CD4-positive, alpha-beta T cell (primary cell): ENCODE results near the gene GLCCI1. TPM values are rescaled to one million over a fixed set of nuclear protein-coding genes. Genes with fewer than 3 reads are reported as not detected.

Experiments used
- ATAC-seq: fragments of 200-7000 bp; cut with Tn5 transposase; one replicate; pipeline ENCODE4 v1.10.0; 2022; ENCODE audit warnings: mild to moderate bottlenecking; ENCODE audit not compliant: poor library complexity
- CTCF ChIA-PET: fragments of 350-600 bp; sonication (Branson Sonifier 250); formaldehyde crosslinking; loops from one replicate; lab custom pipeline; 2021; ENCODE audit warnings: antibody characterized with exemption, inconsistent platforms; lab: Charles Lee
- POLR2A ChIA-PET: fragments of 350-600 bp; sonication (Branson Sonifier 250); formaldehyde crosslinking; loops from one replicate; lab custom pipeline; 2021; ENCODE audit warnings: antibody characterized with exemption, inconsistent platforms; lab: Charles Lee
- DNase-seq, 14 experiments: peaks; one replicate each; pipeline ENCODE4 v3.0.0-alpha.2; 2013 to 2020; ENCODE audit warnings: mixed read lengths in 2 of 14
- H3K27ac ChIP-seq, 2 donors: one replicate each; pipeline versions ENCODE4 v1.5.1 to v1.7.0; 2013; ENCODE audit warnings: low read length in 2 of 2, low read depth in 1 of 2, mild to moderate bottlenecking in 1 of 2
- H3K27me3 ChIP-seq, 2 experiments: 1 replicate in 1 of 2; 2 replicates in 1 of 2; pipeline versions ENCODE4 v1.6.1 to v1.7.0; 2013; ENCODE audit warnings: low read length in 2 of 2, control low read depth in 1 of 2, mild to moderate bottlenecking in 1 of 2, moderate library complexity in 1 of 2; ENCODE audit not compliant: insufficient read depth in 2 of 2, control insufficient read depth in 1 of 2
- H3K36me3 ChIP-seq: one replicate; pipeline ENCODE4 v1.6.1; 2013; ENCODE audit warnings: low read length, control low read depth; ENCODE audit not compliant: insufficient read depth
- H3K4me1 ChIP-seq: one replicate; pipeline ENCODE4 v1.6.1; 2013; ENCODE audit warnings: low read length, control low read depth; ENCODE audit not compliant: insufficient read depth
- H3K4me3 ChIP-seq: one replicate; pipeline ENCODE4 v1.5.1; 2013; ENCODE audit warnings: mild to moderate bottlenecking, low read length, moderate library complexity
- H3K9me3 ChIP-seq, 2 experiments: 1 replicate in 1 of 2; 2 replicates in 1 of 2; pipeline versions ENCODE4 v1.6.1 to v1.7.0; 2013; ENCODE audit warnings: low read length in 2 of 2, mild to moderate bottlenecking in 2 of 2, control low read depth in 1 of 2, moderate library complexity in 1 of 2; ENCODE audit not compliant: control insufficient read depth in 1 of 2, insufficient read depth in 1 of 2
- H3K27ac Mint-ChIP-seq: one replicate; pipeline ENCODE4 v1.8.0; 2020; ENCODE audit warnings: mixed read lengths
- H3K27me3 Mint-ChIP-seq: one replicate; pipeline ENCODE4 v1.8.0; 2021; ENCODE audit warnings: mixed read lengths
- H3K36me3 Mint-ChIP-seq: one replicate; pipeline ENCODE4 v1.8.0; 2021; ENCODE audit warnings: low read depth, mixed read lengths
- H3K4me1 Mint-ChIP-seq: one replicate; pipeline ENCODE4 v1.8.0; 2021; ENCODE audit warnings: low read depth, mixed read lengths
- H3K4me3 Mint-ChIP-seq: one replicate; pipeline ENCODE4 v1.8.0; 2020; ENCODE audit warnings: mild to moderate bottlenecking, mixed read lengths
- H3K9me3 Mint-ChIP-seq: one replicate; pipeline ENCODE4 v1.8.0; 2020; ENCODE audit warnings: mixed read lengths
- intact Hi-C, 2 experiments: fragments of 100-400 bp; cut with DNase I in 1 of 2; cut with micrococcal nuclease in 1 of 2; formaldehyde crosslinking; loops; one replicate each; pipeline versions ENCODE4 v1.15.1 to v1.9.0; 2023 to 2025; cut with DNase I, micrococcal nuclease
- total RNA-seq, 174 experiments: library from RNA in 2 of 174; stranded (reverse) in 2 of 174; gene quantifications; one replicate each; pipeline ENCODE4 v1.2.3 and lab custom pipeline; 2021 to 2026
- TF ChIP-seq, protein P1 (sequence below): fragments of 200-600 bp; IDR thresholded peaks from one replicate; pipeline ENCODE4 v1.8.0; 2022; ENCODE audit warnings: antibody characterized with exemption, mild to moderate bottlenecking

The GLCCI1 gene
- total RNA-seq, 2 experiments from 2014 or later: 22.2 to 22.3 TPM

DNA sequence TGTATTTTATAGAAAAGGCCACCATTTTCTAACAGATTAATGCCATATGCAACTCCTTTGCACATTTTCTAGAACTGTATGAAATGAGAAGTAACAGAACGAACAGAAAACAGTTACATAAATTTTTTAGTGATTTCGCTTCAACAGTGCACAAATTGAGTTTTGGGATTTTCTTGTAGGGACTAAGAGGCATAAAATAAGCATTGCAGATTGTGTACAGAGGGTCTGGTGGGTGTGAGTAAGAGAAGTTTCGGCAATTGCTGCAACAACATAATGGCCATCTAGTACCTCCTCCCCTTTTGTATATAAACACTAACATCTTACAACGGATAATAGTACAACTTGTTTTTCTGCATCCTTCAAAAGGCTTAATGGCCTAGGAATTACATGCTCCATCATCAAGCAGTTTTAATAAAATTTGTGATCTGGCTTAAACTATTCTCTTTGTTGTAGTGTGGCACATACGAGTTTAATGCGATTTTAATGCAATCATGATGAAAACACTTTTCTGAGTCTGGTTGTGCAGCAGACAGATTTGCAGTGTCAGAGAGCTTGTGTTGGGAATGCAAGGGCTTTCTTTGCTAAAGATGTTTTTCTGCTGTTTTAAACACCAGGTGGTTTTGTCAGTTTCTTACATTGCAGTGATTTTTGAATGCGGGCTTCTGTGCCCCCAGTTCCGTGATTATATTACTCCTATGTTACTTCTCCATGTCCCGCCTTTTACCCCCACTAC lies 2.9 kb downstream of the GLCCI1 start:
- ChIA-PET CTCF (interaction anchor here (1.4 to 1.9 kb wide), 3 partner anchors 12 to 64 kb away, joined by 4 to 6 read pairs (median 4); no protein-coding TSS in a partner anchor), POLR2A (interaction anchor here (0.8 to 8.1 kb wide), 13 partner anchors 8 to 331 kb away, joined by 3 to 92 read pairs (median 27); partner anchors contain the start of gene UMAD1)
- ATAC-seq: no peak
- intact Hi-C loops: loop anchor here (2.0 to 10.0 kb wide), 7 partner anchors 17 to 787 kb away; partner anchors contain the start of gene C1GALT1 (in 1 of the 2)
- Histone ChIP-seq H3K27ac (no peak overlapping the region), H3K9me3 (no peaks in the 10 kb centered on the region), H3K36me3 (no peaks in the 10 kb centered on the region), H3K27me3 (no peaks in the 10 kb centered on the region), H3K4me1 (peaks cover 15% of the 10 kb centered on the region), H3K4me3 (peak overlapping the region; percentile 86)
- H3K9me3 Mint-ChIP-seq: no peaks in the 10 kb centered on the region
- H3K4me3 Mint-ChIP-seq: no peak overlapping the region
- H3K36me3 Mint-ChIP-seq: peaks cover 4% of the 10 kb centered on the region
- DNase-seq: no peak
- H3K27ac Mint-ChIP-seq: no peak overlapping the region
- TF ChIP-seq, protein P1, sequence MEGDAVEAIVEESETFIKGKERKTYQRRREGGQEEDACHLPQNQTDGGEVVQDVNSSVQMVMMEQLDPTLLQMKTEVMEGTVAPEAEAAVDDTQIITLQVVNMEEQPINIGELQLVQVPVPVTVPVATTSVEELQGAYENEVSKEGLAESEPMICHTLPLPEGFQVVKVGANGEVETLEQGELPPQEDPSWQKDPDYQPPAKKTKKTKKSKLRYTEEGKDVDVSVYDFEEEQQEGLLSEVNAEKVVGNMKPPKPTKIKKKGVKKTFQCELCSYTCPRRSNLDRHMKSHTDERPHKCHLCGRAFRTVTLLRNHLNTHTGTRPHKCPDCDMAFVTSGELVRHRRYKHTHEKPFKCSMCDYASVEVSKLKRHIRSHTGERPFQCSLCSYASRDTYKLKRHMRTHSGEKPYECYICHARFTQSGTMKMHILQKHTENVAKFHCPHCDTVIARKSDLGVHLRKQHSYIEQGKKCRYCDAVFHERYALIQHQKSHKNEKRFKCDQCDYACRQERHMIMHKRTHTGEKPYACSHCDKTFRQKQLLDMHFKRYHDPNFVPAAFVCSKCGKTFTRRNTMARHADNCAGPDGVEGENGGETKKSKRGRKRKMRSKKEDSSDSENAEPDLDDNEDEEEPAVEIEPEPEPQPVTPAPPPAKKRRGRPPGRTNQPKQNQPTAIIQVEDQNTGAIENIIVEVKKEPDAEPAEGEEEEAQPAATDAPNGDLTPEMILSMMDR: no peak
- H3K27me3 Mint-ChIP-seq: no peaks in the 10 kb centered on the region
- H3K4me1 Mint-ChIP-seq: peaks cover 44% of the 10 kb centered on the region

DNA sequence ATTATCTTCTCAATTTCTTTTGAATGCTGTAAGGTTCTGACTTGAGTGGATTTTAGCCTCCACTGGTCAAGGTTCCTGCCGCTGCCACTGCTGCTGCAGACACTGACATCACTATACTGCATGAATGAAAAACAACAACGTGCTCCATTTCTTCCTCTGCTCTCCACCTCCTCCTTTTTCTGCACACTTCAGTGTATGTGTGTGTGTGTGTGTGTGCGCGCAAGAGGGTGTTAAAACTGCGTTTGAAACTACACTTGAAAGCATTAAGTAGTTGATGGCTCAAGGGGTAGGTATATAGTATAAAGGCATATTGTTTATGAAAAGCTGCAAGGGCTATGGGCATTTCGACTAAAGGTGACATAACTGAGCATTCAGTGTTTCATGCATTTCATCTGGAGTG lies 3.5 kb downstream of the GLCCI1 start:
- H3K4me3 ChIP-seq: peak overlapping the region; percentile 86
- H3K36me3 ChIP-seq: no peaks in the 10 kb centered on the region
- no peaks in the 10 kb centered on the region for H3K9me3 ChIP-seq
- Mint-ChIP-seq H3K4me3 (no peak overlapping the region), H3K27me3 (no peaks in the 10 kb centered on the region), H3K27ac (no peak overlapping the region), H3K4me1 (peaks cover 50% of the 10 kb centered on the region), H3K36me3 (peaks cover 4% of the 10 kb centered on the region), H3K9me3 (no peaks in the 10 kb centered on the region)
- ChIA-PET POLR2A (interaction anchor here (0.7 to 8.1 kb wide), 9 partner anchors 12 to 280 kb away, joined by 3 to 87 read pairs (median 6); no protein-coding TSS in a partner anchor), CTCF (interaction anchor here (1.9 kb wide), 1 partner anchor 63 kb away, joined by 4 read pairs; no protein-coding TSS in a partner anchor)
- H3K27me3 ChIP-seq: no peaks in the 10 kb centered on the region
- H3K4me1 ChIP-seq: peaks cover 18% of the 10 kb centered on the region
- ATAC-seq: no peak
- TF ChIP-seq, protein P1: no peak
- H3K27ac ChIP-seq: no peak overlapping the region
- peak in 7 of 14 experiments; percentile 12 to 50 (median 33) for DNase-seq
- intact Hi-C loops: loop anchor here (2.0 to 10.0 kb wide), 5 partner anchors 17 to 787 kb away; partner anchors contain the start of gene C1GALT1 (in 1 of the 2)

DNA sequence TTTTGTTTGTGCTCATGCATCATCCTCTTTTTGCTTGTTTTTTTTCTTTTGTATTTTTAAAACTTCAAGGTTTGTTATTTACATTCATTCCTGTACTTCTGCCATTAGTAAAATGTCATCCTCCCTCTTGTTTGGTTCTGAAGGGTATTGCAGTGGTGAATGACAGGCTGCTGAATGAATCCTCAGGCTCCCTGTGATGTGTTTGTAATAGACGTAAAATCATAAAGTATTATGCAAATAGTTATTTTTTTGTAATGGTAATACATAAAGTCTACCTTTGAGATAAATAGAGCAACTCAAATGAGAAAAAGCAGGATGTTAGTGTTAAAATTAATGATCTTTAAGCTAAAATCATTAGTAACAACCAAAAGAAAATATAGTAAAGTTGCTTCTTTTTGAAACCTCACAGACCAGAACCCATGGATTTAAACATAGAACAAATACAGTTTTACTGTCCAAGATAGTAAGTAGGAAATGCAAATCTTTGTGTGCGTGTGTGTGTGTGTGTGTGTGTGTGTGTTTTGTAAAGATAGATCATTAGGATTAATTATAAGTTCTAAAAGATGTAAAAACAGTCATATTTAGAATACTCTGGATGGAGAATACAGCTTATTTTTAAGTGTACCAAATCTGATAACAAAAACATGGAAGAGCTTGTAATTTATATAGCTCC lies 4.5 kb downstream of the GLCCI1 start:
- Mint-ChIP-seq H3K27me3 (no peaks in the 10 kb centered on the region), H3K9me3 (no peaks in the 10 kb centered on the region), H3K27ac (peak overlapping the region; percentile 46), H3K4me3 (peak overlapping the region; percentile 73), H3K4me1 (peaks cover 53% of the 10 kb centered on the region), H3K36me3 (peaks cover 4% of the 10 kb centered on the region)
- DNase-seq (no peak), ATAC-seq (no peak)
- TF ChIP-seq, protein P1: no peak
- no peaks in the 10 kb centered on the region for H3K9me3 ChIP-seq
- H3K4me3 ChIP-seq: peak overlapping the region; percentile 86
- POLR2A ChIA-PET: interaction anchor here (0.7 to 8.1 kb wide), 7 partner anchors 11 to 280 kb away, joined by 3 to 87 read pairs (median 7); no protein-coding TSS in a partner anchor
- H3K27ac ChIP-seq: no peak overlapping the region
- intact Hi-C loops: loop anchor here (2.0 to 10.0 kb wide), 5 partner anchors 16 to 788 kb away; partner anchors contain the start of gene C1GALT1 (in 1 of the 2)
- CTCF ChIA-PET: no interaction called here
- H3K36me3 ChIP-seq: no peaks in the 10 kb centered on the region
- H3K27me3 ChIP-seq: no peaks in the 10 kb centered on the region
- H3K4me1 ChIP-seq: peaks cover 19% of the 10 kb centered on the region
